ENCODE data around the gene DHX35. TPM values are rescaled to one million over a fixed set of nuclear protein-coding genes. Genes with fewer than 3 reads are reported as not detected.

DHX35 gene, protein sequence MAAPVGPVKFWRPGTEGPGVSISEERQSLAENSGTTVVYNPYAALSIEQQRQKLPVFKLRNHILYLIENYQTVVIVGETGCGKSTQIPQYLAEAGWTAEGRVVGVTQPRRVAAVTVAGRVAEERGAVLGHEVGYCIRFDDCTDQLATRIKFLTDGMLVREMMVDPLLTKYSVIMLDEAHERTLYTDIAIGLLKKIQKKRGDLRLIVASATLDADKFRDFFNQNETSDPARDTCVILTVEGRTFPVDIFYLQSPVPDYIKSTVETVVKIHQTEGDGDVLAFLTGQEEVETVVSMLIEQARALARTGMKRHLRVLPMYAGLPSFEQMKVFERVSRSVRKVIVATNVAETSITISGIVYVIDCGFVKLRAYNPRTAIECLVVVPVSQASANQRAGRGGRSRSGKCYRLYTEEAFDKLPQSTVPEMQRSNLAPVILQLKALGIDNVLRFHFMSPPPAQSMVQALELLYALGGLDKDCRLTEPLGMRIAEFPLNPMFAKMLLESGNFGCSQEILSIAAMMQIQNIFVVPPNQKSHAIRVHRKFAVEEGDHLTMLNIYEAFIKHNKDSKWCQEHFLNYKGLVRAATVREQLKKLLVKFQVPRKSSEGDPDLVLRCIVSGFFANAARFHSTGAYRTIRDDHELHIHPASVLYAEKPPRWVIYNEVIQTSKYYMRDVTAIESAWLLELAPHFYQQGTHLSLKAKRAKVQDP
- 10 to 100 TPM; 15.3 to 18.8 (median 17.3) TPM for polyA plus RNA-seq (ENCODE audit: insufficient read length in 4 of 4)

DNA sequence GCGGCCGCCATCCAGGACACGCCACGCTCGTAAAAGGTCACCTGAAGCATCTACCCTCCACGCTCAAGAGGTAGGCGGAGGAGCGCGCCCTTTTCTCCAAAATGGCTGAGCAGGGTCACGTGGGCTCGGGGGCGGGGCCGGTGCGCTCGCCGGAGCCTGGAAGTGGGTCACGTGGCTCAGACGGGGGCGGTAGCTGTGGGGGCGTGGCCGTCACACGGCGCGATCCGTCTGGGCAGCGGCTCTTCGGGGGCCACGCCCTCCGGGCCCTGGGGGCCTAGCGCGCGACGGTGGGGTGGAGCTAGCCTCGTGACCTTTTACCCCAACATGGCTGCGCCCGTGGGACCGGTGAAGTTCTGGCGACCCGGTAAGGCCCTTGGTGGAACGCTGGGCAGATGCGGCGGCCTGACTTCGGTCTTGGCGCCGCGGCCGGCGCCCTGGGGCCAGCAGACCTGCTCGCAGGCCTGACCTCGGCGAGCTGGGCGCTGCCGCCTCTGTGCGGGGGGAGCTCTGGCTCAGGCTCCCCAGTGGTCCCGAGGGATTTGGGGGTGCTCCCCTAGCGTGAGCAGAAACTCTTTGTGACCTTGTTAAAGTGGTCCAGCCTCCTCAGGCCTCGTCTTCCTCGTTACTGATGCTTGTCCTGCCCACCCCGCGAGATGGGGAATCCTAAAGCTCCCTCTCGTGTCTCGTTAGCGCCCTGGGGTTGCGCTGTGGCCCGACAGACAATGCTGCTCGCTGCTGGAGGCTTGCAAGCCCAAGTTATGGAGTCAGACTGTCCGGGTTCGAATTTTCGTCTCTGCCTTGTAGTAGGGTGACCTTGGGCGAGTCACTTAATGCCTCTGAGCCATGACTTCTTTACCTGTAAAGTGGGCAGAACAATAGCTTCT, at the start of gene DHX35:
TSS of gene DHX35 (plus strand) at position 301 of the 884 bp plus-strand sequence. CDS start at position 325, 24 bp downstream.
- DNase-seq (ENCODE audit: low read depth in 4 of 4, low spot score in 2 of 4), result peak; percentile 82 to 94 (median 94)

DNA sequence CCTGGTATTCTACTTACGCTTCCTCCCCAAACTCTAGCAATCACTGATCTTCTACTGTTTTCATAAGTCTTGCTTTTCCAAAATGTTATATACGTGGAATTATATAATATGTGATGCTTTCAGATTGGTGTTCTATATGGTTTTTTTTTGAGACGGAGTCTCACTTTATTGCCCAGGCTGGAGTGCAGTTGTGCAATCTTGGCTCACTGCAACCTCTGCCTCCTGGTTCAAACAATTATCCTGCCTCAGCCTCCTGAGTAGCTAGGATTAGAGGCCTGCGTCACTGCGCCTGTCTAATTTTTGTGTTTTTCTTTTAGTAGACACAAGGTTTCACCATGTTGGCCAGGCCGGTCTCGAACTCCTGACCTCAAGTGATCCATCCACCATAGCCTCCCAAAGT, 46.8 kb upstream of the DHX35 start:
- DNase-seq (ENCODE audit: low read depth in 4 of 4, low spot score in 2 of 4), result no peak

DNA sequence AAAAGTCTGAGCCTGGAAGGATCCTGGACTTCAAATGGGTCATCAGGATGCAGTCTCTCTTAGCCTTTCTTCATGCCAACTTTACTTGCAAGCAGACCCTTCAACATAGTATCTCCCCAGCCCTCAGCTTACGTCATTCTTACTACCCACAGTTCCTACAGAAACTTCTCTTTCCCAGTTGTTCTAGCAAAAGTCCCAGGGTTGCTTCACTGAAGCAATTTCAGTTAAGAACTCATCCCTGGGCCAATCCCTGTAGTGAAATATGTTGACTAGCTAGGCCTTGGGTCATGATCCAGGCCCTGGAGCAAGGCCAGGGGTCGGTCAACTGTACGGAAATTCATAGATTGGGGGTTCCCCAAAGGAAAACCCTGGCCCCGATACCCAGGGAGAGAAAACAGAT, 44.5 kb upstream of the DHX35 start:
- no peak for DNase-seq (ENCODE audit: low read depth in 4 of 4, low spot score in 2 of 4)

DNA sequence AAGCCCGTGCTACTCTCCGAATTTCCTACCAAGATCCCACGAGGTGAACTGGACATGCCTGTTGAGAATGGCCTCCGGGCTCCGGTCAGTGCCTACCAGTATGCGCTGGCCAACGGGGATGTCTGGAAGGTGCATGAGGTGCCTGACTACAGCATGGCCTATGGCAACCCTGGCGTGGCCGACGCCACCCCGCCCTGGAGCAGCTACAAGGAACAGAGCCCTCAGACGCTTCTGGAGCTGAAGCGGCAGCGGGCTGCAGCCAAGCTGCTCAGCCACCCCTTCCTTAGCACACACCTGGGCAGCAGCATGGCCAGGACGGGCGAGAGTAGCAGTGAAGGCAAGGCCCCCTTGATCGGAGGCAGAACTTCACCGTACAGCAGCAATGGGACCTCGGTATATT, 44.0 kb upstream of the DHX35 start:
- no peak for DNase-seq (ENCODE audit: low read depth in 4 of 4, low spot score in 2 of 4)

DNA sequence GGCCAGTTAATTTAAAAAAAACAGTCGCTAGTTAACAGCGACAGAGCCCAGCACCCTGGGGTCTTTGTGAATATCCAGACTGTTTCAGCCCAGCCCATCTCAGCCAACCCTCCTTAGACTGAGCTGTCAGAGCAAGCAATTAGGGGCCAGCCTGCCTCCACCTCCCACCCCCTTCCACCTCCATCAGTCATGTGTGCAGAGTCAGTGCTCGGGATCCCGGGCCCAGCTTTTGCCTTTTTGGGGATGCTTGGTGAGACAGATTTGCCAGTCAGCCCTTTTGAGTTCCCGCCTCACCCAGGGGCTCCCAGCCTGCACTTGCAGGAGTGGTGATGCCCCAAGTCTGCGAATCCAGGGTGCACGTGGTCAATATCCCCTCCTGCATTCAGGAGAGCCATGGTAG, 42.5 kb upstream of the DHX35 start:
- DNase-seq (ENCODE audit: low read depth in 4 of 4, low spot score in 2 of 4), result no peak

DNA sequence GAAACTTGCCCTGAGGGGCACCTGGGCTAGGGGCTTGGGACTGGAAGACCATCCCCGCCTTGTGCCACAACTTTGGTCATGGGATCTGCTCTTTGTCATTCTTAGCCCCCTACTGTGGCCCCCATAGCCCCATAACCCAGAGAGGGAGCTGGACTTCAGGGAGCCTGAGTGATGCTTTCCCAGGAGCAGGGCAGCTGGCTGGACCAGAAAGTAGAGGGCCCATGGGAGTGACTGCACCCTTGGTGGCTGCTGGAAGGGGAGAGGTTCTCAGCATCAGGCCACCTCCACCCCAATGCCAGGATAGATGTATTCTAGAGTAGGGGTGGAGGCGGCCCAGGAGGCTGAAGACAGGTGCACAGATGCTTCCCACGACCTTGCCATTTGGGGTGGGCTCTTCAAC, 41.7 kb upstream of the DHX35 start:
- no peak for DNase-seq (ENCODE audit: low read depth in 4 of 4, low spot score in 2 of 4)

DNA sequence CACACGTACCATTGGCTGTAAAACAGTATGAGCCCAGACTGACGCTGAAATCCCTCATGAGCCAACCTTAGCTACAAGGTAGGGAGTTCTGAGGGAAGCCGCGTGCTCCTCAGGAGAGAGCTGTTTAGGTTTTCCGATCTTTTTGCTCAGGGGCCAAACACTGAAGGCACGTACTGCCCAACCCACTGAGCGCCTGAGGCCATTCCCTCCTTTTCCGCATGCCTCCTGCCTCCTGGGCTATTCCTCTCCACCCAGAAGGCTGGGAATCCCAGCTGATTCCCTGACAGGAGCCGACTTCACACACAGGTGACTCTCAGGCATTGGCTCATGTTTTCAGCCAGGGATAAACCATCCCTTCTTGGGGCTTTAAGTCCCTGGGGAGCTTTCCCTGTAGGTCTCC, 41.3 kb upstream of the DHX35 start:
- DNase-seq (ENCODE audit: low read depth in 4 of 4, low spot score in 2 of 4), result no peak

DNA sequence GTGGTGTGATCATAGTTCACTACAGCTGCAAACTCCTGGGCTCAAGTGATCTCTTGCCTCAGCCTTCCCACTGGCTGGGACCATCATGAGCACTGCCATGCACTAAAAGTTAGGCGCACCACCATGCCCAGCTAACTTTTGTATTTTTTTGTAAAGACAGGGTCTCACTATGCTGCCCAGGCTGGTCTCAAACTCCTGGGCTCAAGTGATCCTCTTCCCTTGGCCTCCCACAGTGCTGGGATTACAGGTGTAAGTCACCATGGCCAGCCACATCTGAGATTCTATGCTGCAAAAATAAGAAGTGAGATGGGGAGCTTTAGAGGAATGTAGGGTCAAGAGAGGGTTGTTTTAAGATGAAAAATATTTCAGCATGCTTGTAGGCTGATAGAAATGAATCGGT, 37.4 kb upstream of the DHX35 start:
- no peak for DNase-seq (ENCODE audit: low read depth in 4 of 4, low spot score in 2 of 4)

DNA sequence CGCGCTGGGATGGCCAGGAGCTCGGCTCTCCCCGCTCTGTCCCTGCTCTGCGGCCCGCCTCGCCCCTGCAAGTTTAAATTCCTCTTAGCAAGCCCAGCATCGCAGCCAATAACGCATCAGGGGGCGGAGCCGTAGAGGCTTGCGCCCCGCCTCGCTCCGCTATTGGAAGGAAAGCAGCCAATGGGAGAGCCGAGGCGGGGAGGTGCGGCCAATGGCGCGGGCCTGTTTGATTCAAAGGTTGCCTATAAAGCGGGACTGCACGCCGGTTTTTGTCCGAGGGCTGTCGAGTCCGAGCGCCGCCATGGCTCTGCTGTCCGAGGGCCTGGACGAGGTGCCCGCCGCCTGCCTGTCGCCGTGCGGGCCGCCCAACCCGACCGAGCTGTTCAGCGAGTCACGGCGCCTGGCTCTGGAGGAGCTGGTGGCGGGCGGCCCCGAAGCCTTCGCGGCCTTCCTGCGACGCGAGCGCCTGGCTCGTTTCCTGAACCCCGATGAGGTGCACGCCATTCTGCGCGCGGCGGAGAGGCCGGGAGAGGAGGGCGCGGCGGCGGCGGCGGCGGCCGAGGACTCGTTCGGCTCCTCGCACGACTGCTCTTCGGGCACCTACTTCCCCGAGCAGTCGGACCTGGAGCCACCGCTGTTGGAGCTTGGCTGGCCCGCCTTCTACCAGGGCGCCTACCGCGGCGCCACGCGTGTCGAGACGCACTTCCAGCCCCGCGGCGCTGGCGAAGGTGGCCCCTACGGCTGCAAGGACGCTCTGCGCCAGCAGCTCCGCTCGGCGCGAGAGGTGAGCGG, 35.8 kb upstream of the DHX35 start, which contains the start of gene FAM83D:
TSS of gene FAM83D (plus strand) at position 276 of the 792 bp plus-strand sequence. CDS start at position 302, 26 bp downstream.
- peak; percentile 83 to 93 (median 88) for DNase-seq (ENCODE audit: low read depth in 4 of 4, low spot score in 2 of 4)

DNA sequence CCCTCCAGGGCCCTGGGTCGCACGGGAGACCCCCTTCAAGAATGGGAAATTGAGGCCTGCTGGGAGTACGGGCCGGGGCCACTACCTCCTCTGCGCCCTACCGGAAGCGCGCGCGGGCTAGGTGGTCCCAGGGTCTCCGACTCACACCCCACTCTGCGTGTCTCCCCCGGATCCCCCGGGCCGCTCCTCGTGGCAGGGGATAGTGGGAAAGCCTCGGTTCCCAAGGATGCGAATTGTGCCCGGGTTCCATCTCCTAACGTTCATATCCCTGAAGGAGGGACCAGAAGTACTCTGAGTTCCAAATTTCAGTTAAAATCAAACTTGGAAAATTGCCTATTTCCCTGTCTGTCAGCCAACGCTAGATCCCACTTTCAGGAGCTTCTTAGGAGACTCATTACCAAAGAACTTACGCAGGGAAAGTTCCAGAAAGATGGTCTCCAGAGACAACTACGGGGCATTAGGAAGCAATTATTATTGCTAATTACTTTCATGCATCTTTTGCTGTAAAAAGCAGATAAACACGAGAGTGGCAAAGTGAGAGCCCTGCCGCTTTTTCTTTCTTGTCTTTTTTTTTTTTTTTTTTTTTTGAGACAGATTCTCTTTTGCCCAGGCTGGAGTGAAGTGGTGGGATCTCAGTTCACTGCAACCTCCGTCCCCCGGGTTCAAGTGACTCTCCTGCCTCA, 35.1 kb upstream of the DHX35 start:
- peak in 2 of 4 donors; percentile 13 to 17 for DNase-seq (ENCODE audit: low read depth in 4 of 4, low spot score in 2 of 4)

DNA sequence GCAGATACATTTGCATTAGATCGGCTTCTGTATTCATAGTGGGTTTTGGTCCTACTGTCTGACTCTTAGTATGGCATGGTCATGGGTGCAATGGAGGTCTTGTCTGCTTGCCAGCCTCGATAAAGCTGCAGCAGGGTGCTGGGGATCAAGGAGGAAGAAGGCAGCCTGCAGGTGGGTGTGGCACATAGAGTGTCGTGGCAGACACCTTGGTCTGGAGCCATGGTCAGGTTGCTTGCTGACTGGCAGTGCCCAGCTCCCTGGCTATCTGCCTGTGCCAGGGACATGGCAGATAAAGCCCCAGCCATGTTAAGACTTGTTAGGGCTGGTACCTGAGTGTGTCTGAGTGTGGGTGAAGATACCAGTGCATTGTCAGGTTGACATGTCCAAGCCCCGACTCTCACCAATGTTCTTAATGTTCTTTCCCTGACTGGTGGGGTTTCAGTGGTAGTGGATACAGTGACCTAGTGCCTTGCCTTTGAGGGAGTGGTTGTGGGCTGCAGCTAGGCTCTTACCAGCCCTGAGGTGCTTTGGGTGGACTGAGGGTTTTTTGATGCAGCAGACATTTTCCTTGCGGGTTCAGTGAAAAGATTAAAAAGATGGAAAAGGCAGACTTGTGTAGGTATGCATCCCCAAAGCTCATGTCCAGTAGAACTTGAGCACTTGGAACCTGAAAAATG, 34.1 kb upstream of the DHX35 start:
- no peak for DNase-seq (ENCODE audit: low read depth in 4 of 4, low spot score in 2 of 4)

DNA sequence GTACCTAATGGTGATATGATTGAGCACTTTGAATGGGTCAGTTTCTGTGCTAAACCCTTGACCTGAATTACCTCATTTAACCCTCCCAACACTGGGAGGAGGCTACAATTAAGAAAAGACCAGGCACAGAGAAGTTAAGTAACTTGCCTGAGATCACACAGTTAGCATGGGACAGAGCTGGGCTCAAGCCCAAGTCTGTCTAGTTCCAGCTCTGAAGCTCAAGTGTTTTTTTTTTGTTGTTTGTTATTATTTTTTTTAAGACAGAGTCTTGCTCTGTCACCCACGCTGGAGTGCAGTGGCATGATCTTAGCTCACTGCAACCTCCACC, 31.9 kb upstream of the DHX35 start:
- no peak for DNase-seq (ENCODE audit: low read depth in 4 of 4, low spot score in 2 of 4)

DNA sequence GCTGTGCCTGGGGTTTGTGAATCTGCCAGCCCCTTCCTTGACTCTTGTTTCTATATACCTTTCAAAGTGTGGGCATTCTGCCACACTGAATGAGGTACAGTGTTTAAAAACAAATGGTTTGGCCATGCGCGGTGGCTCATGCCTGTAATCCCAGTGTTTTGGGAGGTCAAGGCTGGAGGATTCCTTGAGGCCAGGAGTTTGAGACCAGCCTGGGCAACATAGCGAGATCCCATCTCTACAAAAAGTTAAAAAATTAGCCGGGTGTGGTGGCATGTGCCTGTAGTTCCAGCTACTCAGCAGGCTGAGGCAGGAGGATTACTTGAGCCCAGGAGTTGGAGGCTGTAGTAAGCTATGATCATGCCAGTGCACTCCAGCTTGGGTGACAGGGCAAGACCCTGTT, 30.2 kb upstream of the DHX35 start:
- no peak for DNase-seq (ENCODE audit: low read depth in 4 of 4, low spot score in 2 of 4)

DNA sequence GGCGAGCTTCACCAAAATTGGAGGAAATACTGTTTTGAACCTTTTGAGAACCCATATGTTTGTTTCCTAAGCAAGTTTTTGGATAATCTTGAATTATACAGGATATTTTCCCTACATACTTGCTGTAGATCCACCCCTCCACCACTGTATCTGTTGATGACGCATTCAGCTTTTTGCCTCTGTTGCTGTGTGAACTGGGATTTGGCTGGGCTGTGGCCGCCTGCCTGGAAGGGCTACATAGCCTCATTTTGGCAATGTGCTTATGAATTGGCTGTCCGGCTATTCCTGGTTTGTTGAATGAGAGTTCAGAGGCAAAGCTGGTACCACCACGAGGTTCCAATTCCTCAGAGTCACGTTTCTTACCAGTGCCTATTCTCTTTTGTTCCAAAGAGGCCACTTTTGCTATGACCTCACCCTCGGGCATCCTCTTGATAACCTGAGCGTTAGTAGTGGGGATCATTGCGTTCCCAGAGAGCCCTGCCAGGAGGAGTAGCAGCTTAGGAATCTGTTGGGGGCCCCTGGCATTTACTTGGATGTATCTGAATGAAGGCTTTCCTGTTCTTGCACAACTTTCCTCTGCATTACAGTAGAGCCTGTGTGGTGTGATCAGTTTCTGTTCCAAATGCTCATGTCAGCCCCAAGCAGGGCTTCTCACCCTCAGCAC, 29.6 kb upstream of the DHX35 start:
- no peak for DNase-seq (ENCODE audit: low read depth in 4 of 4, low spot score in 2 of 4)

DNA sequence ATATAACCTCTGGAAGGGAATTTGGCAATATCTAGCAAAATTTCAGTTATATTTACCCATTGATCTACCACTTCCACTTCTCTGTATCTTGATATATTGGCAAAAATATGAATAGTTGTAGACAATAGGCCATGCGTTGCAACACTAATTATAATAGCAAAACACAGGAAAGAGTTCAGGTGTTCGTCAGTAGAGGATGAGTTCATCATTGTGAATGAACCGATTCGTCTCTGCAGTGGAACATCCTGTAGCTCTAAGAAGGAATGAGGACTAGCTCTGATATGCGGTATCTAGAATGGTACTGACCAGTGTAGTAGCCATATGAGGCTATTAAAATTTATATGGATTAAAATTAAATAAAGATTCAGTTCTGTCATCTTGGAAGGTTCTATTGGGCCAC, 27.6 kb upstream of the DHX35 start:
- DNase-seq (ENCODE audit: low read depth in 4 of 4, low spot score in 2 of 4), result no peak

DNA sequence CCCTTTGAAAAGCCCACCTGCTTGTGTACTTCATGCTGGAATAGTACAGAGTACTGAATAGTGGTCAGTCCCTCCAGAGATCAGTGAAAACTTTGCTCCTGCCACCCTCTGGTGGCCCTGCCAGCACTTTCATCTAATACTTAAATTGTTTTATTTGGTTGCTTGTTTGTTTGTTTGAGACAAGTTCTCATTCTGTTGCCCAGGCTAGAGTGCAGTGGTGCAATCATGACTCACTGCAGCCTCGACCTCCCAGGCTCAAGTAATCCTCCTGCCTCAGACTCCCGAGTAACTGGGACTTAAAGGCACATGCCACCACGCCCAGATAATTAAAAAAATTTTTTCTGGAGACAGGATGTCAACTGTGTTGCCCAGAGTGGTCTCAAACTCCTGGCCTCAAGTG, 26.9 kb upstream of the DHX35 start:
- DNase-seq (ENCODE audit: low read depth in 4 of 4, low spot score in 2 of 4), result no peak

DNA sequence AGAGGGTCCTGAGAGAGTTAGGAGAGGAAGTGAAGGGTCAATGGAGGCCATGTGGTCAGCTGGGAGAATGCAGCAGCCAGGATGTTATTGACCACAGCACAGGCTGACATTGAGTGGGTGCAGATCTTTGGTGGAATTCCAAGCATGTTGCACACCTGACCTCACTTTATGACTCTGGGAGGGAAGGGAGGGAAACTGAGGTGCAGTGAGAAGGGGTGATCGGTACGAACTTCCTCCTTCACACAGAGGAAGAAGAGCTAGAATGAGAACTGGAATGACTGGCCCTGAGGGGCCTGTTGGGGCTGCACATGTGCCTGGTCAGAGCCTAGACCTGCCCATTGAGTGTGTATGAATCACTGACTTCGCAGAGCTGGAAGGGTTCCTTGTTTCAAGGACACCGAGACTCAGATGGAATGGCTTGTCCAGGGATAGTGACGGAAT, 26.2 kb upstream of the DHX35 start:
- no peak for DNase-seq (ENCODE audit: low read depth in 4 of 4, low spot score in 2 of 4)

DNA sequence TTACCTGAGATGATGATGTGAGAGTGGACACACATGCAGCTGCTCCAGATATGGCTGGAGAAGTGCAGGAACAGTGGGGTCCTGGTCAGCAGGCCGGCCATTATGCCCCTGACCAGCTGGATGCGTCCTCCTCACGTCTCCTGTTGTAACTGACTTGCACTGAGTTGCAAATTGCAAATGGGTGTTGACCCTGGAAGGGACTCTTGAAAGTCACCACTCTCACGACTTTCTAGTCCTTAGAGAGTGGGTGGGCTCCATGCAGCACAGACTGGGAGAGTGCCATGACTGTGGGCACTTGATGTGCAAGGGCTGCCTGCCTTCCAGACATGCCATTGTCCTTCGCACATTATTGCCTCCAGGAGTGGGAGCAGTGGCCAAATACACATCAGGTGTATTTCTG, 25.1 kb upstream of the DHX35 start:
- no peak for DNase-seq (ENCODE audit: low read depth in 4 of 4, low spot score in 2 of 4)

Measured in left renal cortex interstitium (tissue), 4 donors.